IPS-NIHi7 (cell line): ENCODE measurements around the gene KCNH6.

Source experiments
- DNase-seq: peaks from one replicate; pipeline ENCODE4 v3.0.0; 2012; ENCODE audit warnings: mixed read lengths; ENCODE audit errors: extremely low spot score

KCNH6 gene

DNA sequence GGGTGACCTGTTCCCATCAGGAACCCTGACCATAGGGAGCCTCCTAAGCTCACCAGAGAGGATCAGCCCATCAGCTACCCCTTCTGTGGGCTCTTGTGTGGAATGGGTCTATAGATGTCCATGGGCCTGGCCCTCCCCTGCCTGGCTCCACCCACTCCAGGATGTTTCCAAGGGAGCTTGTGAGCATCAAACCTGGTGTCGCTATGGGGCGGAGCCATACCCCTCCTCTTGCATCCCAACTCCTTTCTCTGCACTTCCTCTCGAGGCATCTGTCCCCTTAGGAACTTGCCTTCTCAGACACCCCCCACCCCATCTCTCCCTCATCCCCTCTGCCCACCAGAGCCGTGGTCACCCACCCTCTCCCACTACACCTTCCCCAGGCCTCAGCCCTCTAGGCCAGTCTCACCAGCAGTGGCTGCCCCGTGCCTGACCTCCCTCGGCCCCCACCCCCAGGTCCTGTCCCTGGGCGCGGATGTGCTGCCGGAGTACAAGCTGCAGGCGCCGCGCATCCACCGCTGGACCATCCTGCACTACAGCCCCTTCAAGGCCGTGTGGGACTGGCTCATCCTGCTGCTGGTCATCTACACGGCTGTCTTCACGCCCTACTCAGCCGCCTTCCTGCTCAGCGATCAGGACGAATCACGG lies 10.4 kb downstream of the KCNH6 start:
- no peak for DNase-seq

DNA sequence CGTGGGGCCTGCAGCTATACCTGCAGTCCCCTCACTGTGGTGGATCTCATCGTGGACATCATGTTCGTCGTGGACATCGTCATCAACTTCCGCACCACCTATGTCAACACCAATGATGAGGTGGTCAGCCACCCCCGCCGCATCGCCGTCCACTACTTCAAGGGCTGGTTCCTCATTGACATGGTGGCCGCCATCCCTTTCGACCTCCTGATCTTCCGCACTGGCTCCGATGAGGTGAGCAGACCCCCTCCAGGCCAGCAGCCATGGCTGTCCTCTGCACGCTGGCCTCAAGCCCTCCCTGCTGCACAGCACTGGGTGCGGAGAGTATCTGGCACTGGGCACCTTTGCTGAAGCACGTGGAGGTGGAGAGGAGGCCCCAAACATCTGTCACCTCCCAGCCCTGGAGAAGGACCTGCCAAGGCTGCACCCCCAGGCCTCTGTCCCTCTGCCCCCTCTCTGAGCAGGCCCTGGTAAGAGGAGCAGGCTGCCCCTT lies 11.0 kb downstream of the KCNH6 start:
- no peak for DNase-seq

DNA sequence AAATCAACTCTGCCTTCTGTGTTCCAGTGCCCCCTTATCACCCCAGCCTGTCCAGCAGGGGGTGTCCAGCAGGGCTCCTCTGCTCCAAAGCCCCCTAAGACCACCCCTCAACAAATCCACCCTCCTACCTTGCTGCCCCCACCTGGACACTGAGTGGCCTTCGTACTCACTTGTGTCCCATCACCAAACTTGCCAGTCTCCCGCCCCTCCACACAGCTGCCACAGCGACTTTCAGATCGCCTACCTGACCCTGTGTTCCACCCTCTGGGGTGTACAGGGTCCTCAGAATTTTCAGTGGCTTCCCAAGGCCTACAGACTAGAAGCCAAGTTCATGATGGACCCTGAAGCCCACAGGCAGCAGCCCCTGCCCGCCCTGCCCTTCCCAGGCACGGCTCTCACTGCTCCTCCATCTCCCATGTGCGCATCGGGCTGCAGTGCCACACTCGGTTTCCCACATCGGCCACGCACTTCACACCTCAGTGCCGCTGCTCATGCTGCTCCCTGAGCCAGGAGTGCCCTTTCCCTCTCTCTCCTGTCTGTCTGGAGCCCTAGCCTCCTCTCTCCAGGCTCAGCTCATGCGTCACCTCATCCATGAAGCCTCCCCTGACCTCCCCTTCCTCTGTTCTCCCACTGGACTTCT lies 11.8 kb downstream of the KCNH6 start:
- DNase-seq: no peak

DNA sequence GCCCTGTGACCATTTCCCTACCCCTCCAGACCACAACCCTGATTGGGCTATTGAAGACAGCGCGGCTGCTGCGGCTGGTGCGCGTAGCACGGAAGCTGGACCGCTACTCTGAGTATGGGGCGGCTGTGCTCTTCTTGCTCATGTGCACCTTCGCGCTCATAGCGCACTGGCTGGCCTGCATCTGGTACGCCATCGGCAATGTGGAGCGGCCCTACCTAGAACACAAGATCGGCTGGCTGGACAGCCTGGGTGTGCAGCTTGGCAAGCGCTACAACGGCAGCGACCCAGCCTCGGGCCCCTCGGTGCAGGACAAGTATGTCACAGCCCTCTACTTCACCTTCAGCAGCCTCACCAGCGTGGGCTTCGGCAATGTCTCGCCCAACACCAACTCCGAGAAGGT lies 12.5 kb downstream of the KCNH6 start:
- DNase-seq: no peak

DNA sequence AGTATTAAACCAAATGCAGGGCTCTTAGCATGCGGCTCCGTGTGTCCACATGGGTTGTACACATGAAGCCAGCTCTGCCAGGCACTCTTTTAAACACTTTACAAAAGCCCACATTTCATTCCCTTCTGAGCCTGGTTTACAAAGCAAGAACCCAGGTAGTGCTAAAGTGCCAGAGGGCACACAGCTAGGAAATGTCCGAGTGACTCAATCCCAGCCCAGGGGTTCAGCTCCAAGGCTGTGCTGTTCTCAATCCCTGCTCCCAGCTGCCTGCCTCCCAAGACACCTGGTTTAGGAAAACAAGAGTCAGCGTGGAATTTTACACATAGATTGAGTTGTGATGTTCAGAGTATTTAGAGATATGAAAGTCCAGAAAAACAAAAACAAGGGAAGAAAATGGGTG lies 13.8 kb downstream of the KCNH6 start:
- no peak for DNase-seq

DNA sequence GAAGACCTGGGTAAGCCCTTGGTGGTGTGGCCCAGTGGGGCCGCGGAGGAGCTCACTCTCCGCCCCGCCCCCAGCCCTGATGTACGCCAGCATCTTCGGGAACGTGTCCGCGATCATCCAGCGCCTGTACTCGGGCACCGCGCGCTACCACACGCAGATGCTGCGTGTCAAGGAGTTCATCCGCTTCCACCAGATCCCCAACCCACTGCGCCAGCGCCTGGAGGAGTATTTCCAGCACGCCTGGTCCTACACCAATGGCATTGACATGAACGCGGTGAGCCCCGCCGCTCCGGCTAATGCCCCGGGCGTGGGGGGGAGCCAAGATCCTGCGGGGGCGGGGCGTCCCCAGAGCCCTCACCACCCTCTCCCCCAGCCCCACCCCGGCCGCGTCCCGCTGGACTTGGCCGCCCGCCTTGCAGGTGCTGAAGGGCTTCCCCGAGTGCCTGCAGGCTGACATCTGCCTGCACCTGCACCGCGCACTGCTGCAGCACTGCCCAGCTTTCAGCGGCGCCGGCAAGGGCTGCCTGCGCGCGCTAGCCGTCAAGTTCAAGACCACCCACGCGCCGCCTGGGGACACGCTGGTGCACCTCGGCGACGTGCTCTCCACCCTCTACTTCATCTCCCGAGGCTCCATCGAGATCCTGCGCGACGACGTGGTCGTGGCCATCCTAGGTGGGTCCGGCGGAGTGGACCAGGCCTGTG lies 15.0 kb downstream of the KCNH6 start:
- DNase-seq: no peak

DNA sequence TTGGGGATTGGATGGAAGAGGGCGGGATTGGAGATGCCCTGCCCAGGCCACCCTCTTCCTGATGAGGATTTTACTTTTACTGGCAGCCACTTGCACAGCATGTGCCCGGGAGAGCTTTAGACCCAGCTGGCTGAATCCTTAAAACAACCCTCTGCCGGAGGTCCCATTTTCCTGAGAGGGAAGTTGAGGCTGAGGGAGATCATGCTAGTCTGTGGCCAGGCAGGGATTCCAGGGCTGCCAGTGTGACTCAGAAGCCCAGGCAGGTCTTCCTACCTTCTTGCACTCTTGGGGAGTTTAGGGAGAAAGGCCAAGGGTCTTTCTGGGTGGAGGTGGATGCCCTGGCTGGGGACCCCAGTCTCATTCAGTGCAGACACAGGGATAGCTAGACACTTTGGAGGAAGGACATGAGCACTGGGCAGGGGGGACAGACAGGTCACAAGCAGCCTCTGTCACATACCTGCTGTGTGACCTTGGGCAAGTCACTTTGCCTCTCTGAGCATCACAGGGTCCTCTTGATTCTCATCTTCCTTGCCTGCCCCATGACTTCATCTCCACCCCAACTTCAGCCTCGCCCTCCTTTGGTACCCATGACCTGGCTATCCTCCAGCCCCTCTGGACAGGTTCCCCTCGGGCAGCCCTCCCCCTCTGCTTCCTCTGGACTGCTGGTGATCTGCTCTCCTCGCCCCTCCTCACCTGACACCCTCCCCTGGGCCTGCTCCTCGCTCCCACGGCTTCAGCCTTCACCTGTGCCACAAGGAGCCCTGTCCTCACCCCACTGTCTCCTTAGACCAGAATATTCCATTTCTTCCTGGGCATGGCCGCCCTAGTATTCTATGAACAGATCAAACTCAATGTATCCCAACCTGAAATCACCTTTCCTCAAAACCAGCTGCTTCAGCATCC lies 15.8 kb downstream of the KCNH6 start:
- DNase-seq: no peak

DNA sequence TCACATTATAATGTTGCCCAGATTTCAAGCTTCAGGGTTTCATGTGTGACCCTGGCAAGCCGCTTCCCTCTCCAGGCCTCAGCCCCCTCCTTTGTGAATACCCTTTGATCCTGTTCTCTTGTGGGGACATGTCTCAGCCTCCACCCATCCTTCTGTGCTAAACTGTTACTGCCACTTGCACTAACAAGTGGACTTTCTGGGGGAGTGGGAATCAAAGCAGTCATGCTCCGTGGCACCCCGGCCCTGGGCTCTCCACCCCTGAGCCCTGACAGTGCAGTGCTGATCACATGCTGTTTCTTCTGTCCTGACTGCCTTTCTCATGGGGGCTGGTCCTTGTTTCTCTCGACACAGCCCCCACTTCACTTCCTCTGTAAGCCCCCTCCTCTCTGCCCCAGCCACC lies 17.4 kb downstream of the KCNH6 start:
- DNase-seq: no peak

DNA sequence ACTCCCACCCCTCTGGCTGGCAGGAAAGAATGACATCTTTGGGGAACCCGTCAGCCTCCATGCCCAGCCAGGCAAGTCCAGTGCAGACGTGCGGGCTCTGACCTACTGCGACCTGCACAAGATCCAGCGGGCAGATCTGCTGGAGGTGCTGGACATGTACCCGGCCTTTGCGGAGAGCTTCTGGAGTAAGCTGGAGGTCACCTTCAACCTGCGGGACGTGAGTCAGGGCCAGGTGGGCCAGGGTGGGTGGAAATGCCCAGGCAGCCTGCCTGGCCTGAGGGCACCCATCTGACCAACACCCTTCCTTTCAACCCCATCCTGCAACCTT lies 19.0 kb downstream of the KCNH6 start:
- DNase-seq: no peak

DNA sequence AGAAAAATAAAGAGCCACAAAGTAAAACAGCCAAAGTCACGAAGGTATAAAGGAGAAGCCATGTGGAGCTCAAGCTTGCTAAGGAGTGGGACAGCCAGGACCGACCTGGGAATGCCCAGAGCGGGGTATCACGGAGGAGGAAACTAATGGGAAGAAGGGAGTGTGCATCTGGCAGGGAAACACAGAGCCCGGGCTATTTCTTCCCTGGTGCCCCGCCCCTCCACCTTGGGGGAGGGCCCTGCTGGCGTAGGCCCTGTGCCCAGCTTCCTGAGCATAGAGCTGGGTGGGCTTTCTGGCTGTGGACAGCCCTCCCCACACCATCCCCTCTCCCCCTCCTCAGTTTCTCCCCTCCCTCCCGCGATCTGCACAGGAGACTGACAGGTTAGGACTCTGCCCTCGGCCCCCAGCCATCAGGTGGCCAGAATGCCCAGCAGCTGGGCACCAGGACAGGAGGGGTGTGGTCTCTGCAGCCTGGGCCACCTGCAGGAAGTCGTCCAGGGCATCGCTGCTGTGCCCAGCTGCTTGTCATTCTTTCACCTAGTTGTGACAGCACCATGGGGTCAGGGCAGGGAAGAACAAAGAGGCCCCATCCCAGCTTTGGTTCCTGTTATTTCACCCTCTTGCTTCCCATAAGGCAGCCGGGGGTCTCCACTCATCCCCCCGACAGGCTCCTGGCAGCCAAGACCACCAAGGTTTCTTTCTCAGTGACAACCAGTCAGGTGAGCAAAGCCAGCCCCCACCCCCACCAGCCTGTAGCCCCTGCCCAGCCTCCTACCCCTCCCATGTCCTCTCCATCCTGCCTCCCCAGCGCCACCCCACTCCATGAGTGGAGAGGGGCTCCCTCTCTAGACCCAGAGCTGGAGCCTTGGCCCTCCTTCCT lies 20.0 kb downstream of the KCNH6 start:
- peak; percentile 9 for DNase-seq

DNA sequence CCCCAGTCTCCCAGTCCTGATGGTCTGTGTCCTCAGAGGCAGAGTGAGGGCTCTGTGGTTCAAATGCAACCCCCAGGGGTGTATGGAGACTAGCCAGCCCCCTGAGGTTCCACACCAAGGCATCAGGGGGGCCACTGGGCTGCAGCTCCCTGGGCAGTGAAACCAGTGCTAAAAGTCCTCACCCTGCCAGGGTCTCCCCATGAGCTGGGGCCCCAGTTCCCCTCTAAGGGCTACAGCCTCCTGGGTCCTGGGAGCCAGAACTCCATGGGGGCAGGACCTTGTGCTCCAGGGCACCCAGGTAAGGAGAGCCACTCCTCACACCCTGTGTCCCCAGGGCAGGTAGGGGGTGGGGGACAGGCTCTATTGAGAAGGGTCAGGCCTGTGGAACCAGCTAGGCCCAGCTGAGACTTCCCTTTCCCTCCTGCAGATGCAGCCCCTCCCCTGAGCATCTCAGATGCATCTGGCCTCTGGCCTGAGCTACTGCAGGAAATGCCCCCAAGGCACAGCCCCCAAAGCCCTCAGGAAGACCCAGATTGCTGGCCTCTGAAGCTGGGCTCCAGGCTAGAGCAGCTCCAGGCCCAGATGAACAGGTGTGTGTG lies 20.8 kb downstream of the KCNH6 start:
- peak; percentile 9 for DNase-seq

DNA sequence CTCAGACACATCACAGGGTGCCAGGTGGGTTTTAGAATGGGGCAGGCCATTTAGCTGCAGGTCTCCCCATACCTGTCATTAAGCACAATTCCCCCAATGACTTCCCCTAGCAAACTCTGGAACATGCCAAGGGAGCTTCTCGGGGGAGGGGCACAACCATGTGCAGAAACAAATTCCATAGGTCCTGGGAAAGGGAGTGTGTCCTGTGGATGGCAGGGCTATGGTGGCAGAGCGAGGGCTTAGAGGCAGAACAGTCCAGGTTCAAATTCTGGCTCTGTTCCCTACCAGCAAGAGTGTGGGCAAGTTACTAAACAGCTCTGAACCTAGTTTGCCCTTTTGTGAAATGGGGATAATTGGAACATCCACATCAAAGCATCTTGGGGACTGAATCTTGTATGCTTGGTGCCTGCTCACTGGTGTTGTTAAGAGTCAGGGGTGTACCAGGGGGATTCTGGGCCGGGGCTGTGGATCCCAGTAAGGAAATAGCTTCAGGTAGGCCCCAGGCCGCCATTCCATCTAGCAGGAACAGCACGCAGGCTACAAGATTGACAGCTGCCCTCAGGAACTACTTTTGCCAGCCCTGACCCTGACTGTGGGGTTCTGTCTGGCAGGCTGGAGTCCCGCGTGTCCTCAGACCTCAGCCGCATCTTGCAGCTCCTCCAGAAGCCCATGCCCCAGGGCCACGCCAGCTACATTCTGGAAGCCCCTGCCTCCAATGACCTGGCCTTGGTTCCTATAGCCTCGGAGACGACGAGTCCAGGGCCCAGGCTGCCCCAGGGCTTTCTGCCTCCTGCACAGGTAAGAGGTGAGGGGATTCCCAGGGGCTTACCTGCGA lies 21.5 kb downstream of the KCNH6 start:
- peak; percentile 6 for DNase-seq

DNA sequence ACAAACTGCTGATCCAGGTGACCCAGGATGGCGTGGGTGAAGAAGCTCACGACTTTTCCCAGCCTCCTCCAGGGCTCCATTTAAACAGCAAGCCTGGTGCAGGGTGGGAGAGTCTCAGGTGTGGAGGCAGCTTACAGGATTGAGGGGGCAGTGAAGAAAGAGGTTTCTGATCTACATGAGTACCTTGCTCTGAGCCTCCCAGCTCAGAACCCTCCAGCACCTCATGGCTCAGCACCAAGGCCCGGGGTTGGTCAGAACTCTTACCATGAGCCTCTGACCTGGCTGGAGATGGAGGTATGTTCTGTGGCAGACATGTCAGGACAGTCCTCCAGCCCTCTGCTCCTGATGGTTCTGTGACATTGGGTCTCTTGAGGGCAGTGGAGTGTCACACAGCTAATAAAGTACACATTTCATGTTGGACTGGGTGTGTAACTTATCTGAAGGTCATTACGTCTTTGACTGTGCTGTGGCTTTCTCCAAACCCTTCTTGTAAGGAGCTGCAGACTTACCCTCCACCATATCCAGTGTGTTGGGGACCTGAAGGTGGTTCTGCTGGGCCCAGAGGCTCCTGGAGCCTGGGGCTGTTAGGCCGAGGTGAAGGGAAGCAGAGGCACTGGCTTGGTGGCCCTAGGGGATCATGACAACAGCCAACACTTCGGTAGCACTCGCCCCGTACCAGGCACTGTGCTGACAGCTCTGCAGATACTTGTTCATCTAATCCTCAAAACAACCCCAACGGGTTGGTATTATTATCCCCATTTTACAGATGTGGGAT lies 23.3 kb downstream of the KCNH6 start:
- DNase-seq: no peak

DNA sequence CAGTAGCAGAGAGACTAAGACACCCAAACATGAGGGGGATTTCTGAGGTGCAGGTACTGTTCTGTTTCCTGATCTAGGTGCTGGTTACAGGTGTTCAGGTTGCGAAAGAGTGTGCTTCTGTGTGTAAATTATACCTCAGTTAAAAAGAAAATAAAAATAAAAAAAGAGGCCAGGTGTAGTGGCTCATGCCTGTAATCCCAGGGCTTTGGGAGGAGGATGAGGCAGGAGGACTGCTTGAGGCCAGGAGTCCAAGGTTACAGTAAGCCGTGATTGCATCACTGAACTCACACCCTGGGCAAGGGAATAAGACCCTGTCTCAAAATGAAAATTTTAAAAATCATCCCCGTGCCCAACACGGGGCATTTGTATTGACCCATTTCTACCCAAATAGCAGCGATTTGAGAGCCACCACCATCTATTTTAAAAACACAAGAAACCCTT lies 23.9 kb downstream of the KCNH6 start:
- DNase-seq: no peak

DNA sequence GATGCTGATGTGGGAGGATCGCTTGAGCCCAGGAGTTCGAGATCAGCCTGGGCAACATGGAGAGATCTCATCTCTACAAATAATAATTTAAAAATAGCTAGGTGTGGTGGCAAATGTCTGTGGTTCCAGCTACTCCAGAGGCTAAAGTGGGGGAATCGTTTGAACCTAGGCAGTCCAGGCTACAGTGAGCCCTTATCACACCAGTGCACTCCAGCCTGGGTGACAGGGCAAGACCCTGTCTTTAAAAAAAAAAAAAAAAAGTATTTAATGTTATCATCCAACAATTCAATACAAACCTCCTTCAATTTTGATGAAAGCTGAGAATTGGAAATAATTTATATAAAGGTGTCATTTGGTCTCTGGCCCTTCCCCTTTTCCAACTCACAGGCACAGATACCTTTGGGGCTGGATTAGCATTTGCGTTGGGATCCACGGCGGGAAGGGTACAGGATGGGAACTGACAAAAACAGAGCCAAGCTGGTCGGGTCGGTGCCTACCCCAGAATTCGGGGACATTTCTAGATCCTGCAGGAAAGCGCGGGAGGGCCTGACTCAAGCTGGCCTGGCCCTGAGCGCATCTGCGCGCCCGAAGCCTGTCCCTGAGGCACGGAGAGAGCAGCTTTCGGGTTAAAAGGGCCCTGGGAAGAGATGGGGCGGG lies 26.3 kb downstream of the KCNH6 start:
- peak; percentile 56 for DNase-seq

DNA sequence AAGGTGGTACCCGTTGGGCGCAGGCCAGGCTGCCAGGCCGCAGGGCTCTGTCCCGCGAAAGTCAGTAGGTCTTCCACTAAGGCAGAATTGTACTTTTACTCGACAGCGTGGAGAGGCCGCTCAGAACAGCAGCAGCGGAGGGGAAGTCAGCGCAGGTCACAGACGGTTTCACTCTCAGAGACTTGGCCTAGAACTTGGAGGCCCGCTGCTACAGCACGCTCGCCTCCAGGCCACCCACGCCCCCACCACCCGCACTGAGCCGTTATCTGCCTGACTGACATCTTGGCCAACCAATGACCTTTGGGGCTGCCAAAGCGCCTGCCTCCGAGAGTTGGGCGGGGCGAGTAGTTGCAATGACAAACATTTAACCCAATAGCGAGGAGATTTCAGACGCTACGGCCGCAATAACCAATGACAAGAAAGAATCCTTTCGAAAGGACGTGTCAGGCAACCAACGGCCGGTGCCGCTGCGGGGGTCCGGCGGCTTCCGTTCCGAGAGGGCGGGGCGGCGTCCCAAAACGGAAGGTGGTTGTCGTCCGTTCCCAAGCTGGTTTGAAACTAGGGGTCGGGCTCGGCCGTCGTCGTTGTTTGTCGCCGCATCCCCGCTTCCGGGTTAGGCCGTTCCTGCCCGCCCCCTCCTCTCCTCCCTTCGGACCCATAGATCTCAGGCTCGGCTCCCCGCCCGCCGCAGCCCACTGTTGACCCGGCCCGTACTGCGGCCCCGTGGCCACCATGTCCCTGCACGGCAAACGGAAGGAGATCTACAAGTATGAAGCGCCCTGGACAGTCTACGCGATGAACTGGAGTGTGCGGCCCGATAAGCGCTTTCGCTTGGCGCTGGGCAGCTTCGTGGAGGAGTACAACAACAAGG lies 27.0 kb downstream of the KCNH6 start, which contains the start of gene DCAF7:
TSS of gene DCAF7 (plus strand) at position 532 of the 871 bp plus-strand sequence. CDS start at position 733, 201 bp downstream.
- DNase-seq: peak; percentile 99
